ENCODE measurements around the gene SLC37A2.

GRCh38 chr11:125123194-125123946 lies 60.3 kb downstream of the SLC37A2 start:
- TF ChIP-seq, protein P1, sequence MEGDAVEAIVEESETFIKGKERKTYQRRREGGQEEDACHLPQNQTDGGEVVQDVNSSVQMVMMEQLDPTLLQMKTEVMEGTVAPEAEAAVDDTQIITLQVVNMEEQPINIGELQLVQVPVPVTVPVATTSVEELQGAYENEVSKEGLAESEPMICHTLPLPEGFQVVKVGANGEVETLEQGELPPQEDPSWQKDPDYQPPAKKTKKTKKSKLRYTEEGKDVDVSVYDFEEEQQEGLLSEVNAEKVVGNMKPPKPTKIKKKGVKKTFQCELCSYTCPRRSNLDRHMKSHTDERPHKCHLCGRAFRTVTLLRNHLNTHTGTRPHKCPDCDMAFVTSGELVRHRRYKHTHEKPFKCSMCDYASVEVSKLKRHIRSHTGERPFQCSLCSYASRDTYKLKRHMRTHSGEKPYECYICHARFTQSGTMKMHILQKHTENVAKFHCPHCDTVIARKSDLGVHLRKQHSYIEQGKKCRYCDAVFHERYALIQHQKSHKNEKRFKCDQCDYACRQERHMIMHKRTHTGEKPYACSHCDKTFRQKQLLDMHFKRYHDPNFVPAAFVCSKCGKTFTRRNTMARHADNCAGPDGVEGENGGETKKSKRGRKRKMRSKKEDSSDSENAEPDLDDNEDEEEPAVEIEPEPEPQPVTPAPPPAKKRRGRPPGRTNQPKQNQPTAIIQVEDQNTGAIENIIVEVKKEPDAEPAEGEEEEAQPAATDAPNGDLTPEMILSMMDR (conservative IDR thresholded peaks at IDR 0.05; ENCODE audit: low read depth, low read length) = no peak
- TF ChIP-seq EZH2 (IDR thresholded peaks at IDR 0.05; ENCODE audit: borderline replicate concordance, low read depth, low read length, poor library complexity, severe bottlenecking) = no peak

Data from A673 (cell line).